Calu3 (cell line): ENCODE results near the gene PLA2G4A. TPM values are rescaled to one million over a fixed set of nuclear protein-coding genes. Genes with fewer than 3 reads are reported as not detected.
A peak's percentile ranks its signal among the peaks of the same experiment; 100 is the strongest.

ENCODE experiments used
- BruUV-seq: library from RNA; stranded (reverse); fragments of 400-500 nt; replicated peaks from 2 replicates; lab custom pipeline; 2021; lab: Mats Ljungman, UMichigan
- CTCF ChIA-PET: fragments of 300-600 bp; sonication (Branson Sonifier 250); formaldehyde crosslinking; loops from one replicate; lab custom pipeline; 2022; ENCODE audit warnings: antibody characterized with exemption; lab: Charles Lee
- DNase-seq: peaks from one replicate; pipeline ENCODE4 v3.0.0; 2022
- H3K27ac Mint-ChIP-seq: one replicate; pipeline ENCODE4 v1.8.0; 2022; ENCODE audit warnings: mixed read lengths; ENCODE audit not compliant: unreplicated experiment
- H3K27me3 Mint-ChIP-seq: one replicate; pipeline ENCODE4 v1.8.0; 2022; ENCODE audit warnings: mixed read lengths; ENCODE audit not compliant: unreplicated experiment
- H3K36me3 Mint-ChIP-seq: one replicate; pipeline ENCODE4 v1.8.0; 2022; ENCODE audit warnings: mild to moderate bottlenecking, moderate library complexity, mixed read lengths; ENCODE audit not compliant: insufficient read depth, unreplicated experiment
- H3K4me1 Mint-ChIP-seq: one replicate; pipeline ENCODE4 v1.8.0; 2022; ENCODE audit warnings: mild to moderate bottlenecking, low read depth, mixed read lengths; ENCODE audit not compliant: unreplicated experiment
- H3K4me3 Mint-ChIP-seq: one replicate; pipeline ENCODE4 v1.8.0; 2022; ENCODE audit warnings: mild to moderate bottlenecking, low read depth, moderate library complexity, mixed read lengths; ENCODE audit not compliant: unreplicated experiment
- H3K9me3 Mint-ChIP-seq: one replicate; pipeline ENCODE4 v1.8.0; 2022; ENCODE audit warnings: low read depth, mixed read lengths; ENCODE audit not compliant: unreplicated experiment
- CTCF ChIP-seq: fragments of 200-600 bp; IDR thresholded peaks from one replicate; pipeline ENCODE4 v1.8.0; 2022; ENCODE audit warnings: antibody characterized with exemption; ENCODE audit not compliant: unreplicated experiment
- intact Hi-C: fragments of 100-400 bp; cut with micrococcal nuclease; formaldehyde crosslinking; loops from one replicate; pipeline ENCODE4 v1.10.0; 2022; ENCODE audit not compliant: unreplicated experiment
- total RNA-seq: library from RNA; stranded (reverse); gene quantifications from 2 replicates; pipeline ENCODE4 v1.2.3, GENCODE V29; 2022

The PLA2G4A gene
- total RNA-seq, 1 experiment from 2014 or later, result 36.0 TPM

DNA sequence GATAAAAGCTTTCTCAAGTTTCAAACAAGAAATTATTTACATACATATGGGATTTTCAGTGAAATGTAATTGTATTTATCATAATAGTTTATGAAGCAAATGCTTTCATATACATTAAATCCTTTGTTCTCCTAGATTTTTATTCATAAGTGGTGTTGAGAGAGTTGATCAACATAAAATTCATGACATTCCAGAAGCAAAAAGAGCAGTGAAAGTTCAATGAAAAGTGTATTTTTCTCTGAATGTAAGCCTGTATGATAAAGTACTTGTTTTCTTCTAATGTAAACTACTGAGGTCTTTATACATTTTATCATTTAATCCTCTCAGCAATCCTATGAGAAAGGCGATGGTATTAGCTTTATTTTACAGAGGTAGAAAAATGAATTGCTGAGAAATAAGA, 146.5 kb downstream of the PLA2G4A start:
- BruUV-seq, result no TSS peak
- no peak overlapping the region for H3K4me3 Mint-ChIP-seq
- peaks cover 1% of the 10 kb centered on the region for H3K9me3 Mint-ChIP-seq
- intact Hi-C loops, result loop anchor here (5.0 kb wide), 3 partner anchors 48 to 573 kb away; no protein-coding TSS in a partner anchor
- H3K4me1 Mint-ChIP-seq, result peaks cover 40% of the 10 kb centered on the region
- TF ChIP-seq CTCF, result no peak
- H3K36me3 Mint-ChIP-seq, result peaks cover 5% of the 10 kb centered on the region
- H3K27me3 Mint-ChIP-seq, result no peaks in the 10 kb centered on the region
- no peak for DNase-seq
- CTCF ChIA-PET, result interaction anchor here (0.8 to 1.7 kb wide), 2 partner anchors 12 to 58 kb away, joined by 4 read pairs; no protein-coding TSS in a partner anchor
- H3K27ac Mint-ChIP-seq, result peak overlapping the region; percentile 70

GRCh38 chr1:186976700-186977099, 148.0 kb downstream of the PLA2G4A start:
- H3K9me3 Mint-ChIP-seq, result no peaks in the 10 kb centered on the region
- peaks cover 41% of the 10 kb centered on the region for H3K4me1 Mint-ChIP-seq
- no peak overlapping the region for H3K4me3 Mint-ChIP-seq
- CTCF ChIA-PET, result interaction anchor here (0.8 kb wide), 1 partner anchor 60 kb away, joined by 3 read pairs; no protein-coding TSS in a partner anchor
- peak overlapping the region; percentile 28 for H3K27ac Mint-ChIP-seq
- BruUV-seq, result no TSS peak
- no peak for DNase-seq
- H3K27me3 Mint-ChIP-seq, result no peaks in the 10 kb centered on the region
- peaks cover 5% of the 10 kb centered on the region for H3K36me3 Mint-ChIP-seq
- intact Hi-C loops, result loop anchor here (5.0 kb wide), 3 partner anchors 49 to 574 kb away; no protein-coding TSS in a partner anchor
- TF ChIP-seq CTCF, result no peak

GRCh38 chr1:186977266-186977957, 148.7 kb downstream of the PLA2G4A start:
- Mint-ChIP-seq H3K27ac (peak overlapping the region; percentile 28), H3K9me3 (no peaks in the 10 kb centered on the region), H3K27me3 (no peaks in the 10 kb centered on the region), H3K4me3 (no peak overlapping the region), H3K36me3 (peaks cover 5% of the 10 kb centered on the region), H3K4me1 (peaks cover 49% of the 10 kb centered on the region)
- DNase-seq, result no peak
- TF ChIP-seq CTCF, result no peak
- TSS peak; percentile 34 for BruUV-seq
- CTCF ChIA-PET, result interaction anchor here (0.8 kb wide), 1 partner anchor 60 kb away, joined by 3 read pairs; no protein-coding TSS in a partner anchor
- intact Hi-C loops, result loop anchor here (5.0 kb wide), 3 partner anchors 50 to 575 kb away; no protein-coding TSS in a partner anchor

DNA sequence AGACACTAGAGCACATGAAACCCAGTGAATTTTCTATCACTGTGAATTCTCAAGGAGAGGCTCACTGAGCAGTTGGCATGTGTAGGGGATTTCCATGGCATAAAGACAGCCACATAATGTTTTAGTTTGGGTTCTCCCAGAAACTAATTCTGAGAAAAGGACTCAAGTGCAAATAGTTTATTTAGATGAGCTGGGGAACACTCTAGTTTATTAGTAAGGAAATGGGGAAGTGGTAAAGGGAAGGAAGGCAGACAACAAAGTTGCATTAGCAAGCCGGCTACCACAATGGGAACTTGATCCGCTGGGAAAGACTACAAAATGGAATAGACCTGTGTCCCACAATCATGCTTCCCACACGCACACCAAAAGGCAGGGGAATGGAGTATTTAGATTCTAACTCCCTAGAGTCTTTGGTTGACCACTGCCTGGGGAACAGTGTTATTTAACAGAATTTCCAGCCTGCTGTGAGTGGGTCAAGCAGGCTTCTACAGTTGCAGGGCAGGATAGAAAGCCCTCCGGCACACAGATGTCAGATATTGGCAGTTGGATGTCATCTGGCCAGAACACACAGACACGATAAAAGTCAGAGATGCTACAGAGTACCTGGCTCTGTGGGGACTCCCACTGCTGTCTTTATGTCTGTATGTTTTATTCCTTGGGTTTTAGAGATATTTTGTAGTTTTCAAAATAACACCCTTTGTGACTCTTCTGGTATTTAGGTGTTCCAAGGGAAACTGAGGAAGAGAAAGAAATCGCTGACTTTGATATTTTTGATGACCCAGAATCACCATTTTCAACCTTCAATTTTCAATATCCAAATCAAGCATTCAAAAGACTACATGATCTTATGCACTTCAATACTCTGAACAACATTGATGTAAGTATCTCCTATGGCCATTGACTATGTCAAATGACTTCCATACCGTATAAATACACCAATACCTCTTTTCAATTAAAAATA, 150.1 kb downstream of the PLA2G4A start:
- Mint-ChIP-seq H3K27ac (no peak overlapping the region), H3K27me3 (no peaks in the 10 kb centered on the region)

More for the DNA sequence above, 150.1 kb downstream of the PLA2G4A start:
- Mint-ChIP-seq H3K4me3 (no peak overlapping the region), H3K36me3 (peaks cover 5% of the 10 kb centered on the region), H3K9me3 (no peaks in the 10 kb centered on the region), H3K4me1 (peaks cover 51% of the 10 kb centered on the region)
- no peak for TF ChIP-seq CTCF
- CTCF ChIA-PET, result interaction anchor here (0.7 kb wide), 1 partner anchor 477 kb away, joined by 3 read pairs; no protein-coding TSS in a partner anchor
- BruUV-seq, result no TSS peak
- intact Hi-C loops, result loop anchor here (5.0 kb wide), 3 partner anchors 52 to 577 kb away; no protein-coding TSS in a partner anchor
- DNase-seq, result no peak
